HTR-8/SVneo (cell line): ENCODE measurements around the gene CCL7.
"Not testable (repeated sequence)": the region's sequence is repeated elsewhere in the genome, so short reads cannot be mapped to it uniquely, and the experiment has no call there.

Experiments used
- DNase-seq: peaks from one replicate; pipeline ENCODE4 v3.0.0; 2011; ENCODE audit warnings: low spot score, mixed read lengths; ENCODE audit not compliant: insufficient read length
- FAIRE-seq: peaks from 2 replicates; lab custom pipeline; 2011; peaks lifted over from hg19 to GRCh38; lab: Jason Lieb, UNC

CCL7 gene

DNA sequence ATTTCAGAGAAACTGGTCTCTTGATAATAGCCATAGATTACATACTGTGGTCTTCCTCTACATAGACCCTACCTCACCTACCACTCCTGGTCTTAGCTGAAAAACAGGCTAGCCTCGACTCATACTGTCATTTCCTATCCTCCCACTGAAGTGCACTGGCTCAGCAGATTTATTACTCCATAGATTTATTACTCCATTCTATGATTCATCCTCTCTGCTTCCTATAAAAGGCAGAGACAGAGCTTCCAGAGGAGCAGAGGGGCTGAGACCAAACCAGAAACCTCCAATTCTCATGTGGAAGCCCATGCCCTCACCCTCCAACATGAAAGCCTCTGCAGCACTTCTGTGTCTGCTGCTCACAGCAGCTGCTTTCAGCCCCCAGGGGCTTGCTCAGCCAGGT, at the start of gene CCL7:
Gene CCL7 (plus strand): TSS at position 253 of the 400 bp plus-strand sequence. CDS start 70 bp downstream, at position 323.
- no peak for FAIRE-seq
- no peak for DNase-seq

- DNase-seq (no peak), FAIRE-seq (no peak)
Measured at GRCh38 chr17:34220752-34221395, 49.1 kb upstream of the CCL7 start.

DNA sequence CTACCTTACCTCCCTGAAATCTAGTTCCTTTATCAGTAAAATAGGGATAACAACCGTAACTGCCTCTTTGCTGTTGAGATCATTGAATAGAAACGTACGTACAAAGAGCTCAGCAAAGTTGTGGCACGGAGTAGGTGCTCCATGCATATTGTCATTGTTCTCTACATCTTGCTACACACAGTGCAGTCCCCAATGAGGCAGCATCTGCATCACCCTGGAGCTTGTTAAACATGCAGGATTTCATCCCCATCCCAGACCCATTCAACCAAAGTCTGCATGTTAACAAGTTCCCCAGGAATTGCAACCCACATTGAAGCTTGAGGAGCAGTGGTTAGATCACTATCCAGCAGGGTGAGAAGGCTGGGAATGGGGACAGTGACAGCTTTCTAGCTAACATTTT, 48.6 kb upstream of the CCL7 start:
- DNase-seq (no peak), FAIRE-seq (no peak)

- DNase-seq (no peak), FAIRE-seq (no peak)
Measured at GRCh38 chr17:34222722-34223497, 47.1 kb upstream of the CCL7 start.

GRCh38 chr17:34225046-34225445, 45.0 kb upstream of the CCL7 start:
- FAIRE-seq: no peak
- no peak for DNase-seq

DNA sequence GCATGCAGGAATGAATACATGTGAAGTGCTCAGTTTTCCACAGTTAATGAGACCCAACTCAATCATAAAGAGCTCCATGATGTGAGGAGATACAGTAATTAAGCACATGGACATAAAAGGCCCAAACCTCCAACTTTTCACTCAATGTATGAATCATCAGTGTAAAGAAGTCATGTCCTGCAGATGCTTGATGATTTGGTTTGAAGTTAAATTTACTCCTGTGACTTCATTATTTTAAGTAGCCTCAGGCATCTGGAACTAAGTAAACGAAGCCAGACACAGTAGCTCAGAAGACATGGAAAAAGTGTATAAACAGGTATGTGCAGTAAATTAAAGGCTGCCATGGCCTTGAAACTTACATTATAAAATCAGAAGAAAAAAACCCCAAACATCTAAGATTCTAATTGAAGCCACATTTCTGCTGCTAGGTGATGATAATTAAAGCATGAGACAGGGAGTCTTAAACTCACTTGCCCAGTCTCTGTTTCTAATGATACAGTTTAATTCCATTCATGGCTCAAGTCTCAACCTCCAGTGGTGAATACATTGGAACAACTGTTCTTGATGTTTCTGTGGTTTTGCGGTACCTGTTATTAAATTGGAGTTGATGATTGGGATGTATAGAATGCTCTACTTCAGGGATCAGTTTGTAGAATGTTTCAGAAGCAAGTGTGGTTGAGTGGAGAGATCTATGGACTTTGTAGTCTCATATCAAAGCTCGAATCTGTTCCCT, 43.8 kb upstream of the CCL7 start:
- FAIRE-seq (no peak), DNase-seq (no peak)

- DNase-seq (no peak), FAIRE-seq (no peak)
Measured at GRCh38 chr17:34226744-34227034, 43.3 kb upstream of the CCL7 start.

DNA sequence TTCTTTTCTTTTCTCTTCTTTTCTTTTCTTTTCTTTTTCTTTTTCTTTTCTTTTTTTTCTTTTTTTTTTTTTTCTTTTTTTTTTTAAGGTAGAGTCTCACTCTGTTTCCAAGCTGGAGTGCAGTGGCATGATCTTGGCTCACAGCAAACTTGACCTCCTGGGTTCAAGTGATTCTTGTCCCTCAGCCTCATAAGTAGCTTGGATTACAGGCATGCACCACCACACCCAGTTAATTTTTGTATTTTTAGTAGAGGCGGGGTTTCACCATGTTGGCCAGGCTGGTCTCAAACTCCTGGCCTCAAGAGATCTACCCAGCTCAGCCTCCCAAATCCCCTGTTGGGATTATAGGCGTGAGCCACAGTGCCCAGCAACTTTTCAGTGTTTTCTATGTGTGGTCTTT, 42.7 kb upstream of the CCL7 start:
- not testable (repeated sequence) for FAIRE-seq

GRCh38 chr17:34227707-34228106, 42.3 kb upstream of the CCL7 start:
- DNase-seq (no peak), FAIRE-seq (no peak)

More for the DNA sequence above, 42.7 kb upstream of the CCL7 start:
- not testable (repeated sequence) for DNase-seq

DNA sequence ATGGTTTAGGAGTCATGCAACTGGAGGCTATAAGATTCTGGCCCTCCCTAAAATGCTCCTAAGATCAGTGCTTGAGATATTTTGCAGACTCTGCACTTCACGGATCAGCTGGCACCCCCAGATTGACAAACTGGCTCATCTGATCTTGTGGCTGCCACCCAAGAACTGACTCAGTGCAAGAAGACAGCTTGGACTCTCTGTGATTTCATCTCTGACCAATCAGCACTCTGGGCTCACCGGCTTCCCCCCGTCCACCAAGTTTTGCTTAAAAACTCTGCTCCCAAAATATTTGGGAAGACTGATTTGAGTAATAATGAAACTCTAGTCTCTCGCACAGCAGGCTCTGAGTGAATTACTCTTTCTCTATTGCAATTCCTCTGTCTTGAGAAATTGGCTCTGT, 41.2 kb upstream of the CCL7 start:
- DNase-seq (no peak), FAIRE-seq (no peak)

- no peak for FAIRE-seq
- DNase-seq: no peak
Measured at GRCh38 chr17:34230342-34230741, 39.7 kb upstream of the CCL7 start.

DNA sequence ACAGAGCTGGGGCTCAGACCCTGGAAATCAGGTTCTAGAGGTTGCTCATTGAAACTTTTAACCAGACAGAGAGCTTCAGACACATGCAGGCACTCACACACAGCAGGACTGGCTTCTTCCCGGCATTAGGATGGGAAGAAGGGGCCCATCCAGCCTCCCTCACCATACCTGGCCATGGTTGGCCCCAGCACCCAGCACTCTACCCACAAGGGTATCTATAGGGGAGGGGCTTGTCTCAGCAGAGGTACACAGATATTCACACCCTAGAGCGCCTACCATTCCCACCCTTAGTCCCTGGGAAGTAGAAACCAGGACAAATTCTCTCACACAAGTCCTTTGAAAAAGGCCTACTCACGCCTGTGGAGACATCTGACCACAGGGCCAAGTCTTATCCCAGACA, 35.4 kb upstream of the CCL7 start:
- FAIRE-seq: no peak

DNA sequence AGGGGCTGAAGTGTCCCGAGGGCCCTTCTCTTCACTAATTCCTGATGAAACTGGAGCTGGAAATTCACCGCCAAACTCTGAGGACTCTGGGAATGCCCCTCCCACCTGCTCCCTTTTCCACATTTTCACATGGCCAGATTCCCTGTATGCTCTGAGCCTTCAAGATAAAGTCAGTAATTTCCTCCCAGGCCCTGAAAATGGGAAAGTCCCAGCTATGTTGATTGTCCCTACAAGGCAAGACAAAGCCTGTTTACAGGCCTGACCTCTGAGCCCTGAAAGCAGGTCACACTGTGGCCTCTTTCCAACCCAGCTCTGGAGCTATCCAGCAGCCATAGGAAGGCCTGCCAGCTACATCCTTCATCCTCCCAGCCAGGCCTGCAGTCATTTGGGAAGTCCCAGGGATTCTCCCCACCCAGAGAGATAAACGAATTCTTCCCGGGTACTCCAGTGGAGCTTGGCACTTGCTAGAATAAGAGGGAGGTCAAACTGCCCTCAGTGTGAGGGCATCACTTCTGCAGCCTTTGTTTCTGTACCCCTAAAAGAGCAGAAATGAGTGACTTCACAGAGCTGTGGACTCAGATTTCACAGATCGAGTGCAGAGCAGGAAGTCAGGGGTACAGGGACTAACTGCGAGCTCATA, 34.5 kb upstream of the CCL7 start:
- DNase-seq (no peak), FAIRE-seq (no peak)

More for the DNA sequence above, 35.4 kb upstream of the CCL7 start:
- no peak for DNase-seq

DNA sequence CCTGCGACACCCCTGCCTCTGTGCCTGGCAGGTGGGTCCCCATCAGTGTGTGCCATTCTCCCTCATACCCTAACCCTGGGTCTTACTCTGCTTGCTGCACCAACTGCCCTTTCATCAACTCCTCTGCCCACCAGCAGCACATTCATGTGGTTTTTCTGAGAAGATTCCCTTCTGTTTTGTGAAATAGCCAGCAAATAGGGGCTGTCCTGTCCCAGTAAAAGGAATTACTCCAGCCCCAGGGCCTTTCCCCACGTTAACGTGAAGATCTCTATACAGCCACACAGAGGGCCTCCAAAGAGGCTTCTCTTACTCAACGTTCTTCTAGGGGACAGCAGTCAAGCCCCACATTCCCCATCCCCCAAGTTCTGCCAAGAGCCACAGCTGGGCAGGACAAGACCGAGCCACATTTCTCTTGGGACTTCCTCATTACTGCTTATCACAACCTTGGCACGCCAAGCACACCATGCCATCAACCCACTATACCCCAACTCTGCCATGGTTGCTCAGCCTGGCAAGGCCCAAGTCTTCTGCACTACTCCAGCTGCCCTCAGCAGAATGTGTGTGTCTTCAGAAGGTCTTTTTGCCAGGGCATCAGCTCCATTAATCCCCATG, 33.6 kb upstream of the CCL7 start:
- FAIRE-seq: no peak
- no peak for DNase-seq

DNA sequence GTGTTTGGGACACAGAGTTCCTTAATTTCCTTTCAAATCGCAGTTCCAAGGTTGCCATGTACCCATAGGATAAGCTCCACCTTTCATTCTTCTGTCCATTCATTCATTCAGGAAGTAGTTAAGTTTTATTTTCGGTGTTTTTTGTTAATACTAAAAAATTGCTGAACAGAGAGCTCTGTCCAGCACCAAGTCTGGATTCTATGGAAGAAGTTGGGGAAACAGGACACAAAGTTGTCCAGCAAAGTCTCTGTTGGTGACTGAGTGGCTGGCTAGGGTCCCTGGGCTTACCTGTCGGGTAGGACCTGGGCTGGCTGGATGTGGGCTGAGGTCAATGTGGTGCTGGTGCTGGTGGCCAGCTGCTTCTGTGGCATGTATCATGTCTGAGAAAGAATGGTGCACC, 32.6 kb upstream of the CCL7 start:
- DNase-seq: no peak
- no peak for FAIRE-seq

DNA sequence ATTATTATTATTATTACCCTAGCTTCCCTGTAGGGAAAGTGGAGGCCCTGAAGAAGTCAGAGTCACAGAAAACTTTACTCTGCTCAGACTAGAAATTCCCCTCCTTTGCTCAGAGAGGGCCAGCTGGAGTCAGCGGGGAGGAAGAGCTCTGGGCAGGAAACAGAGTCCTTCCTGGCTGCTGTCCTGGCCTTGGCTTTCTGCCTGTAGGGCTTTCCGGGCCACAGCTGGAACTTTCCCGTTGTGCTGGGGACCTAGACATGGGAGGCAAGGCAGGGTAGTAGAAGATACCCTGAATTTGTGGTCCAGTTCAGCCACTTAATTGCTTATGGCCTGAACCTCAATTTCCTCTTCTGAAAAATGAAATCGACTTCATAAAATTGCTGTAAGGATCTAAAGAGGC, 29.0 kb upstream of the CCL7 start:
- no peak for FAIRE-seq

GRCh38 chr17:34242587-34243363, 27.2 kb upstream of the CCL7 start:
- FAIRE-seq: no peak
- DNase-seq: no peak

More for the DNA sequence above, 29.0 kb upstream of the CCL7 start:
- DNase-seq: no peak

DNA sequence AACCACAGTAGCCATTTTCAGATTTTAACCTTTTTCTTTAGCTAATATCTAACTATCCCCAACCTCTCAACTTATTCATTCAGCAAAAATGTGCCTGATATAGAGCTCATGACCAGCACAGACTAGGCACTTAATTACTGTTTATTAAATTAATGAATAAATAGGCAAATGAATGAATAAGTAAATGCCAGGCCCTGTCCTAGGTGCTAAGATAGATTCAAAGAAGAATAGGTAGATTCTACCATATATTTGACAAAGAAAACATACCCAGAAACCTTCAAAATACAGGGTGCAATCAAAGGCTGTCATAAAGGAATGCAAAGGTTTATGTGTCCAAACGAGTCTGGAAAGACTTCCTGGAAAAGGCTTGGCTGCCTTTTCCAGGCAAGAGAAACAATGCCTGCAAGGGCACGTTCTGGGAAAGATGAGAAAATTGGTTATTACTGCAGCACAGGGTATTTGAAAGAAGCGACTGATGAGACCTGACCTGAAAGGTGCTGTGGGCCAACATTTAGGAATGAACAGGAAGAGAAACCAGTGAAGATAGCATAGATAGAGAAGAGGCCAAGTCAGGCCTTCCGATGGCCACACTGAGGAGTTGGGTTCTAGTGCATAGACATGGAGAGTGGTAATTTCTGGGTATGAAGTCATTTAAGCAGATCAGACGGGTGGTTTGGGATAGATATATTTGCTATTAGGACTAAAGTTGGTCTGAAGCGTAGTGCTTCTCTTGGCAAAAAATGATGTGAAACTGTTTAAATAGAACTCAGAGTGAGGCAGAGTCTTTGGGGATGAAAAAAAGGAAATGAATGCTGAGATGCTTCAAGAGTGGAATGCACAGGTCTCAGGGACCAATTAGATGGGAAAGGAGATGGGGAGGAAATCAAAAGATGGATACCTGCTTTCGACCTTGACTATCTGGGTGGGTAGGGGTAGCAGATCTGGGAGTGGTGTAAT, 26.4 kb upstream of the CCL7 start:
- FAIRE-seq: no peak
- no peak for DNase-seq
